Caco-2 (cell line): ENCODE measurements around the gene PIAS2. TPM values are rescaled to one million over a fixed set of nuclear protein-coding genes. Genes with fewer than 3 reads are reported as not detected.

Source experiments
- BruUV-seq: library from RNA; stranded (reverse); fragments of 400-500 nt; replicated peaks from 2 replicates; lab custom pipeline; 2021; lab: Mats Ljungman, UMichigan
- CTCF ChIA-PET: fragments of 300-600 bp; sonication (Branson Sonifier 250); formaldehyde crosslinking; loops from one replicate; lab custom pipeline; 2022; ENCODE audit warnings: antibody characterized with exemption; lab: Charles Lee
- POLR2A ChIA-PET: fragments of 300-600 bp; sonication (Branson Sonifier 250); formaldehyde crosslinking; loops from one replicate; lab custom pipeline; 2022; ENCODE audit warnings: antibody characterized with exemption; lab: Charles Lee
- DNase-seq, 2 experiments: peaks; one replicate each; pipeline versions ENCODE4 v3.0.0 to v3.0.0-alpha.2; 2020 to 2022
- H3K27me3 ChIP-seq: replicated peaks from 2 replicates; pipeline ENCODE4 v1.6.0; 2011; ENCODE audit warnings: low read length; ENCODE audit not compliant: control insufficient read depth, insufficient read depth
- H3K36me3 ChIP-seq: 2 replicates; pipeline ENCODE4 v1.5.1; 2011; ENCODE audit warnings: low read length; ENCODE audit not compliant: control insufficient read depth, insufficient read depth
- H3K4me1 ChIP-seq: fragments of 250-450 bp; sonication (Bioruptor Pico); 2 replicates; pipeline ENCODE4 v1.5.1; 2020; ENCODE audit warnings: mild to moderate bottlenecking
- H3K4me3 ChIP-seq: 2 replicates; pipeline ENCODE4 v1.5.1; 2011; ENCODE audit warnings: low read depth, mild to moderate bottlenecking, control low read depth, low read length
- H3K9me3 ChIP-seq: fragments of 250-450 bp; sonication (Bioruptor Pico); 2 replicates; pipeline ENCODE4 v1.5.1; 2020; ENCODE audit warnings: mild to moderate bottlenecking, moderate library complexity
- H3K27ac Mint-ChIP-seq: one replicate; pipeline ENCODE4 v1.8.0; 2022; ENCODE audit warnings: mixed read lengths; ENCODE audit not compliant: unreplicated experiment
- H3K27me3 Mint-ChIP-seq: one replicate; pipeline ENCODE4 v1.8.0; 2022; ENCODE audit warnings: mixed read lengths; ENCODE audit not compliant: insufficient read depth, unreplicated experiment
- H3K36me3 Mint-ChIP-seq: one replicate; pipeline ENCODE4 v1.8.0; 2022; ENCODE audit warnings: mild to moderate bottlenecking, mixed read lengths; ENCODE audit not compliant: insufficient read depth, unreplicated experiment
- H3K4me1 Mint-ChIP-seq: one replicate; pipeline ENCODE4 v1.8.0; 2022; ENCODE audit warnings: low read depth, mixed read lengths; ENCODE audit not compliant: unreplicated experiment
- H3K4me3 Mint-ChIP-seq: one replicate; pipeline ENCODE4 v1.8.0; 2022; ENCODE audit warnings: mild to moderate bottlenecking, moderate library complexity, mixed read lengths; ENCODE audit not compliant: unreplicated experiment
- H3K9me3 Mint-ChIP-seq: one replicate; pipeline ENCODE4 v1.8.0; 2022; ENCODE audit warnings: mixed read lengths; ENCODE audit not compliant: unreplicated experiment
- CTCF ChIP-seq, 2 experiments: fragments of 200-600 bp in 1 of 2; IDR thresholded peaks; 1 replicate in 1 of 2; 2 replicates in 1 of 2; pipeline versions ENCODE4 v1.5.1 to v1.8.0; 2011 to 2022; ENCODE audit warnings: antibody characterized with exemption in 1 of 2, control low read depth in 1 of 2, inconsistent platforms in 1 of 2, low read depth in 1 of 2, low read length in 1 of 2, mild to moderate bottlenecking in 1 of 2, moderate library complexity in 1 of 2; ENCODE audit not compliant: insufficient read depth in 1 of 2, severe bottlenecking in 1 of 2, unreplicated experiment in 1 of 2
- intact Hi-C: fragments of 100-400 bp; cut with micrococcal nuclease; formaldehyde crosslinking; loops from one replicate; pipeline ENCODE4 v1.10.0; 2022; ENCODE audit not compliant: unreplicated experiment
- total RNA-seq: library from RNA; stranded (reverse); gene quantifications from 2 replicates; pipeline ENCODE4 v1.2.3, GENCODE V29; 2022

The PIAS2 gene
- total RNA-seq, 1 experiment from 2014 or later = 16.2 TPM

GRCh38 chr18:46768166-46768921 lies 149.0 kb downstream of the PIAS2 start:
- no TSS peak for BruUV-seq
- no peak for DNase-seq
- no peak for TF ChIP-seq CTCF (IDR thresholded peaks at IDR 0.05; ENCODE audit: insufficient read depth in 1 of 2, low read depth in 1 of 2, low read length in 1 of 2, severe bottlenecking in 1 of 2, unreplicated experiment in 1 of 2)
- Mint-ChIP-seq H3K4me3 (no peak overlapping the region), H3K36me3 (no peaks in the 10 kb centered on the region), H3K27me3 (peaks cover 5% of the 10 kb centered on the region), H3K9me3 (no peaks in the 10 kb centered on the region), H3K27ac (no peak overlapping the region), H3K4me1 (no peaks in the 10 kb centered on the region)
- Histone ChIP-seq H3K4me1 (no peaks in the 10 kb centered on the region), H3K36me3 (no peaks in the 10 kb centered on the region), H3K4me3 (no peak overlapping the region), H3K27me3 (no peaks in the 10 kb centered on the region), H3K9me3 (no peaks in the 10 kb centered on the region)
- intact Hi-C loops = no loop called here
- ChIA-PET POLR2A (no interaction called here), CTCF (no interaction called here)

GRCh38 chr18:46767217-46767616 lies 150.1 kb downstream of the PIAS2 start:
- Mint-ChIP-seq H3K9me3 (no peaks in the 10 kb centered on the region), H3K4me1 (no peaks in the 10 kb centered on the region), H3K4me3 (no peak overlapping the region), H3K27me3 (peaks cover 5% of the 10 kb centered on the region), H3K36me3 (no peaks in the 10 kb centered on the region), H3K27ac (no peak overlapping the region)
- H3K4me1 ChIP-seq = no peaks in the 10 kb centered on the region
- DNase-seq = no peak
- no peaks in the 10 kb centered on the region for H3K27me3 ChIP-seq
- no peak overlapping the region for H3K4me3 ChIP-seq
- intact Hi-C loops = no loop called here
- H3K36me3 ChIP-seq = no peaks in the 10 kb centered on the region
- ChIA-PET POLR2A (no interaction called here), CTCF (no interaction called here)
- BruUV-seq = no TSS peak
- no peak for TF ChIP-seq CTCF (IDR thresholded peaks at IDR 0.05; ENCODE audit: insufficient read depth in 1 of 2, low read depth in 1 of 2, low read length in 1 of 2, severe bottlenecking in 1 of 2, unreplicated experiment in 1 of 2)
- no peaks in the 10 kb centered on the region for H3K9me3 ChIP-seq

- POLR2A ChIA-PET = no interaction called here
- no peak for DNase-seq
- Histone ChIP-seq H3K4me3 (no peak overlapping the region), H3K9me3 (no peaks in the 10 kb centered on the region), H3K36me3 (no peaks in the 10 kb centered on the region), H3K4me1 (no peaks in the 10 kb centered on the region), H3K27me3 (no peaks in the 10 kb centered on the region)
- Mint-ChIP-seq H3K4me1 (no peaks in the 10 kb centered on the region), H3K27me3 (peaks cover 3% of the 10 kb centered on the region), H3K4me3 (no peak overlapping the region), H3K27ac (no peak overlapping the region), H3K36me3 (no peaks in the 10 kb centered on the region), H3K9me3 (no peaks in the 10 kb centered on the region)
- CTCF ChIA-PET = no interaction called here
- no peak for TF ChIP-seq CTCF (IDR thresholded peaks at IDR 0.05; ENCODE audit: insufficient read depth in 1 of 2, low read depth in 1 of 2, low read length in 1 of 2, severe bottlenecking in 1 of 2, unreplicated experiment in 1 of 2)
- intact Hi-C loops = no loop called here
- BruUV-seq = no TSS peak
Observed at GRCh38 chr18:46764586-46764985, 152.7 kb downstream of the PIAS2 start.
